ENCODE measurements around the gene IKZF1. TPM values are rescaled to one million over a fixed set of nuclear protein-coding genes. Genes with fewer than 3 reads are reported as not detected.

IKZF1 gene
- total and polyA plus RNA-seq, 2 of the 4 experiments (the other 2 are of a cell fraction): not detected

GRCh38 chr7:50335230-50335794 is 30.8 kb downstream of the IKZF1 start:
- Histone ChIP-seq H3K14ac (replicated peaks; ENCODE audit: low read depth, low read length) (no peak overlapping the region), H4K20me1 (ENCODE audit: insufficient read depth, low read length) (no peaks in the 10 kb centered on the region), H3K4me2 (ENCODE audit: low read depth, low read length) (no peak overlapping the region), H4K8ac (ENCODE audit: low read depth in 2 of 2, low read length in 2 of 2) (no peak overlapping the region), H2AK9ac (replicated peaks; ENCODE audit: low read depth, low read length, poor library complexity) (no peak overlapping the region), H3K4ac (ENCODE audit: low read depth, low read length) (no peak overlapping the region), H4K5ac (ENCODE audit: low read depth, low read length) (no peak overlapping the region), H3K18ac (ENCODE audit: low read depth, low read length) (no peak overlapping the region), H3K56ac (ENCODE audit: extremely low read depth, insufficient read depth, low read length) (no peak overlapping the region), H3K36me3 (ENCODE audit: control insufficient read depth, insufficient read depth, low read length) (no peaks in the 10 kb centered on the region), H3K27ac (ENCODE audit: insufficient read depth, low read length) (no peak overlapping the region), H3K27me3 (ENCODE audit: control insufficient read depth, insufficient read depth, low read length) (no peaks in the 10 kb centered on the region), H3K9ac (ENCODE audit: low read depth, low read length) (no peak overlapping the region), H4K91ac (ENCODE audit: insufficient read depth, low read depth, low read length) (no peak overlapping the region), H3K9me1 (ENCODE audit: insufficient read depth, low read length) (0 out of 2 replicates have a peak, but pooled peaks cover 5% of the 10 kb centered on the region), H3K4me3 (ENCODE audit: insufficient read depth, low read depth, low read length) (no peak overlapping the region), H2AK5ac (ENCODE audit: low read depth, low read length) (no peak overlapping the region), H2BK5ac (ENCODE audit: low read depth, low read length, poor library complexity, severe bottlenecking) (peak overlapping the region; percentile 94), H2AFZ (replicated peaks; ENCODE audit: low read length, poor library complexity) (no peak overlapping the region), H3K4me1 (ENCODE audit: control insufficient read depth, insufficient read depth, low read length) (no peaks in the 10 kb centered on the region), H3K79me1 (ENCODE audit: low read depth in 1 of 2, low read length in 2 of 2) (no peaks in the 10 kb centered on the region), H3K23ac (ENCODE audit: low read depth, low read length) (no peak overlapping the region), H3K9me3 (ENCODE audit: control insufficient read depth, insufficient read depth, low read length) (no peaks in the 10 kb centered on the region), H2BK15ac (ENCODE audit: low read depth, low read length) (no peak overlapping the region), H2BK120ac (ENCODE audit: low read depth, low read length) (no peak overlapping the region), H2BK20ac (ENCODE audit: low read depth, low read length) (no peak overlapping the region)
- dilution Hi-C loops (cut with HindIII; ENCODE audit: low sequenced_read_pairs, unreplicated experiment): no loop called here
- ATAC-seq (ENCODE audit: low read depth): no peak
- POLR2A ChIA-PET (ENCODE audit: unreplicated experiment): no interaction called here
- no peak for TF ChIP-seq POLR2A (IDR thresholded peaks at IDR 0.05; ENCODE audit: low read depth, low read length)
- TF ChIP-seq CTCF (conservative IDR thresholded peaks at IDR 0.05; ENCODE audit: low read depth, low read length): no peak
- TF ChIP-seq SMC3 (IDR thresholded peaks at IDR 0.05; ENCODE audit: low read depth, low read length): no peak
- no peak for TF ChIP-seq CHD1 (IDR thresholded peaks at IDR 0.05; ENCODE audit: low read depth, low read length)
- TF ChIP-seq RCOR1 (IDR thresholded peaks at IDR 0.05; ENCODE audit: insufficient replicate concordance, low read length): no peak
- TF ChIP-seq RFX5 (IDR thresholded peaks at IDR 0.05; ENCODE audit: low read depth, low read length): no peak
- no peak for TF ChIP-seq MXI1 (IDR thresholded peaks at IDR 0.05; ENCODE audit: borderline replicate concordance, low read depth, low read length)
- in situ Hi-C loops (cut with MboI; ENCODE audit: low sequenced_read_pairs): no loop called here
- BruUV-seq (replicated peaks): no TSS peak
- 83 to 100% methylated on average over 1 of the region's 1 CpG for WGBS, 2 experiments (ENCODE audit: extremely low coverage in 2 of 2, insufficient read length in 1 of 2)
- intact Hi-C loops (cut with micrococcal nuclease): no loop called here
- CTCF ChIA-PET: no interaction called here
- no peak for DNase-seq
